GM18498 (cell line): Measurements from ENCODE around the gene NSUN4.
"Not testable (repeated sequence)": the region's sequence is repeated elsewhere in the genome, so short reads cannot be mapped to it uniquely, and the experiment has no call there.

Source experiments
- ATAC-seq: cut with Tn5 transposase; IDR thresholded peaks from one replicate; pipeline ENCODE4 v1.9.1; 2021; ENCODE audit warnings: mild to moderate bottlenecking, moderate library complexity; ENCODE audit not compliant: unreplicated experiment

Gene NSUN4

GRCh38 chr1:46325285-46326076, 15.1 kb upstream of the NSUN4 start:
- not testable (repeated sequence) for ATAC-seq

GRCh38 chr1:46328182-46328581, 12.4 kb upstream of the NSUN4 start:
- ATAC-seq, result not testable (repeated sequence)

- ATAC-seq, result not testable (repeated sequence)
Measured at GRCh38 chr1:46329807-46330206, 10.8 kb upstream of the NSUN4 start.

- ATAC-seq, result not testable (repeated sequence)
Measured at GRCh38 chr1:46330381-46330780, 10.2 kb upstream of the NSUN4 start.

- ATAC-seq, result peak; percentile 48
Measured at GRCh38 chr1:46331786-46332540, 8.6 kb upstream of the NSUN4 start.

- peak; percentile 49 for ATAC-seq
Measured at GRCh38 chr1:46333300-46334029, 7.1 kb upstream of the NSUN4 start.

GRCh38 chr1:46334030-46334384, 6.6 kb upstream of the NSUN4 start:
- ATAC-seq, result no peak

- no peak for ATAC-seq
Measured at GRCh38 chr1:46335081-46335480, 5.5 kb upstream of the NSUN4 start.

- ATAC-seq, result not testable (repeated sequence)
Measured at GRCh38 chr1:46337409-46337808, 3.2 kb upstream of the NSUN4 start.

- ATAC-seq, result no peak
Measured at GRCh38 chr1:46341222-46342083, 846 bp downstream of the NSUN4 start.

GRCh38 chr1:46342084-46342656, 1.6 kb downstream of the NSUN4 start:
- peak; percentile 45 for ATAC-seq

- ATAC-seq, result no peak
Measured at GRCh38 chr1:46342677-46343350, 2.2 kb downstream of the NSUN4 start.

GRCh38 chr1:46343351-46343695, 2.7 kb downstream of the NSUN4 start:
- ATAC-seq, result no peak

GRCh38 chr1:46343705-46344104, 3.1 kb downstream of the NSUN4 start:
- ATAC-seq, result no peak

- ATAC-seq, result no peak
Measured at GRCh38 chr1:46344481-46344880, 3.9 kb downstream of the NSUN4 start.

- ATAC-seq, result no peak
Measured at GRCh38 chr1:46345281-46345680, 4.7 kb downstream of the NSUN4 start.

- no peak for ATAC-seq
Measured at GRCh38 chr1:46352363-46352762, 11.8 kb downstream of the NSUN4 start.

- ATAC-seq, result not testable (repeated sequence)
Measured at GRCh38 chr1:46355920-46356319, 15.3 kb downstream of the NSUN4 start.

GRCh38 chr1:46362158-46362557, 21.6 kb downstream of the NSUN4 start:
- ATAC-seq, result no peak

GRCh38 chr1:46363121-46363520, 22.5 kb downstream of the NSUN4 start:
- ATAC-seq, result no peak
